Liver (tissue), 9 donors: ENCODE measurements around the gene ARPP21. TPM values are rescaled to one million over a fixed set of nuclear protein-coding genes. Genes with fewer than 3 reads are reported as not detected.

Experiments used
- DNase-seq: peaks from one replicate; pipeline ENCODE4 v3.0.0-alpha.2; 2017; ENCODE audit warnings: low spot score
- H3K27ac ChIP-seq, 2 donors: one replicate each; pipeline ENCODE4 v1.7.0; 2013; ENCODE audit warnings: inconsistent platforms in 2 of 2, low read length in 2 of 2, control low read depth in 1 of 2, low read depth in 1 of 2, mild to moderate bottlenecking in 1 of 2
- H3K27me3 ChIP-seq, 4 donors: one replicate each; pipeline versions ENCODE4 v1.6.1 to v1.7.0; 2013; ENCODE audit warnings: low read length in 3 of 4, inconsistent platforms in 1 of 4, mild to moderate bottlenecking in 1 of 4, moderate library complexity in 1 of 4; ENCODE audit not compliant: control insufficient read depth in 4 of 4, insufficient read depth in 4 of 4
- H3K36me3 ChIP-seq, 4 donors: one replicate each; pipeline versions ENCODE4 v1.6.1 to v1.7.0; 2013; ENCODE audit warnings: low read length in 3 of 4, mild to moderate bottlenecking in 3 of 4, low read depth in 1 of 4, moderate library complexity in 1 of 4; ENCODE audit not compliant: control insufficient read depth in 4 of 4, insufficient read depth in 3 of 4
- H3K4me1 ChIP-seq, 4 donors: one replicate each; pipeline versions ENCODE4 v1.6.1 to v1.7.0; 2013; ENCODE audit warnings: low read length in 3 of 4, mild to moderate bottlenecking in 3 of 4, moderate library complexity in 1 of 4; ENCODE audit not compliant: control insufficient read depth in 4 of 4, insufficient read depth in 4 of 4
- H3K4me3 ChIP-seq, 3 donors: one replicate each; pipeline versions ENCODE4 v1.6.1 to v1.7.0; 2013; ENCODE audit warnings: low read length in 3 of 3, control low read depth in 1 of 3, low read depth in 1 of 3, mild to moderate bottlenecking in 1 of 3
- H3K9ac ChIP-seq, 2 donors: one replicate each; pipeline ENCODE4 v1.7.0; 2013; ENCODE audit warnings: low read length in 2 of 2, mild to moderate bottlenecking in 2 of 2, moderate library complexity in 2 of 2, control low read depth in 1 of 2, low read depth in 1 of 2
- H3K9me3 ChIP-seq, 4 donors: one replicate each; pipeline versions ENCODE4 v1.6.1 to v1.7.0; 2013; ENCODE audit warnings: low read length in 3 of 4; ENCODE audit not compliant: control insufficient read depth in 4 of 4
- EGR1 ChIP-seq, 2 donors: IDR thresholded peaks; 2 replicates each; pipeline ENCODE4 v1.6.1; 2016 to 2018; ENCODE audit warnings: antibody characterized with exemption in 2 of 2, low read depth in 2 of 2
- FOXA1 ChIP-seq: IDR thresholded peaks from 2 replicates; pipeline ENCODE4 v1.6.1; 2016; ENCODE audit warnings: antibody characterized with exemption
- FOXA2 ChIP-seq: IDR thresholded peaks from 2 replicates; pipeline ENCODE4 v1.6.1; 2016; ENCODE audit warnings: antibody characterized with exemption
- HNF4A ChIP-seq, 2 donors: conservative IDR thresholded peaks; 2 replicates each; pipeline ENCODE4 v1.6.1; 2016; ENCODE audit warnings: antibody characterized with exemption in 2 of 2, mild to moderate bottlenecking in 2 of 2
- HNF4G ChIP-seq: IDR thresholded peaks from 2 replicates; pipeline ENCODE4 v1.6.1; 2016; ENCODE audit warnings: antibody characterized with exemption
- JUND ChIP-seq, 2 donors: IDR thresholded peaks; 2 replicates each; pipeline ENCODE4 v1.6.1; 2016; ENCODE audit warnings: antibody characterized with exemption in 2 of 2
- NR2F2 ChIP-seq: IDR thresholded peaks from 2 replicates; pipeline ENCODE4 v1.6.1; 2016; ENCODE audit warnings: antibody characterized with exemption
- RAD21 ChIP-seq, 2 donors: IDR thresholded peaks; 2 replicates each; pipeline ENCODE4 v1.6.1; 2016; ENCODE audit warnings: antibody characterized with exemption in 2 of 2, mild to moderate bottlenecking in 2 of 2
- RXRA ChIP-seq, 2 donors: IDR thresholded peaks; 2 replicates each; pipeline ENCODE4 v1.6.1; 2017 to 2018; ENCODE audit warnings: antibody characterized with exemption in 2 of 2, mild to moderate bottlenecking in 1 of 2
- SP1 ChIP-seq: IDR thresholded peaks from 2 replicates; pipeline ENCODE4 v1.6.1; 2018; ENCODE audit warnings: antibody characterized with exemption, mild to moderate bottlenecking
- TAF1 ChIP-seq: conservative IDR thresholded peaks from 2 replicates; pipeline ENCODE4 v1.6.1; 2016; ENCODE audit warnings: antibody characterized with exemption, mild to moderate bottlenecking
- YY1 ChIP-seq: IDR thresholded peaks from 2 replicates; pipeline ENCODE4 v1.6.1; 2016; ENCODE audit warnings: antibody characterized with exemption, mild to moderate bottlenecking
- WGBS: extraction: QIAGEN DNeasy Blood & Tissue Kit; methylation state at CpG from one replicate; pipeline ENCODE4 v1.1.7; 2013; 5-methylcytosine and 5-hydroxymethylcytosine counted together
- polyA plus RNA-seq, 2 donors: library from polyadenylated mRNA; stranded (reverse) in 1 of 2; unstranded in 1 of 2; fragments of 200-250 nt in 1 of 2; fragments of >200 nt in 1 of 2; fragmentation: Nextera tagmentation in 1 of 2; extraction: Ambion mirVana in 1 of 2; gene quantifications; one replicate each; pipeline versions ENCODE4 v1.2.1 to v1.2.3, GENCODE V29; 2013 to 2015
- total RNA-seq, 2 donors: library from RNA; depleted of rRNA; stranded (reverse); fragments of >200 nt; gene quantifications; one replicate each; pipeline ENCODE4 v1.2.3, GENCODE V29; 2014
- TF ChIP-seq, protein P1 (sequence below): IDR thresholded peaks from 2 replicates; pipeline ENCODE4 v1.6.1; 2016; ENCODE audit warnings: antibody characterized with exemption
- TF ChIP-seq, protein P2 (sequence below): IDR thresholded peaks from 2 replicates; pipeline ENCODE4 v1.6.1; 2016; ENCODE audit warnings: antibody characterized with exemption
- TF ChIP-seq, protein P3 (sequence below): IDR thresholded peaks from 2 replicates; pipeline ENCODE4 v1.6.1; 2016; ENCODE audit warnings: antibody characterized with exemption
- donor health status: healthy.
- donor health status: healthy.
- donor health status: healthy.
- donor health status: healthy.
- donor health status: healthy.

ARPP21 gene
- total and polyA plus RNA-seq, 4 donors, result 0.42 to 1.3 (median 0.66) TPM; not detected in 1

DNA sequence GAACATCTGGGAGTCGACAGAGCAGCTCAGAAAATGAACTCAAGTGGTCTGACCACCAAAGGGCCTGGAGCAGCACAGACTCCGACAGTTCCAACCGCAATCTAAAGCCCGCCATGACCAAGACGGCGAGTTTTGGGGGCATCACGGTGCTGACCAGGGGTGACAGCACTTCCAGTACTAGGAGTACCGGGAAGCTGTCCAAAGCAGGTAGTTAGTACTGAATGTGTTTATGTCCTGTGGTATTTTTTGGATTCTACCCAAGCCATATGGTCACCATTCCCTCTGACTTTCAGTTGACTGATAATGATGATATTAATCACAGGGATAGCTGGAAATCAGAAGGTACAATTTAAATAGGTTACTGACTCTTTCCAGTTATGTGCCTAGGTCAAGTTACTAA lies 82.3 kb downstream of the ARPP21 start:
- no peaks in the 10 kb centered on the region for H3K4me1 ChIP-seq
- H3K9ac ChIP-seq, result no peak overlapping the region
- no peaks in the 10 kb centered on the region for H3K36me3 ChIP-seq
- no peak overlapping the region for H3K4me3 ChIP-seq
- WGBS, result 88% methylated on average over 8 of the region's 8 CpGs
- H3K27ac ChIP-seq, result no peak overlapping the region
- no peaks in the 10 kb centered on the region for H3K27me3 ChIP-seq
- no peaks in the 10 kb centered on the region for H3K9me3 ChIP-seq
- TF ChIP-seq FOXA2 (no peak), HNF4G (no peak), RAD21 (IDR thresholded peaks at IDR 0.05) (no peak), NR2F2 (no peak), RXRA (IDR thresholded peaks at IDR 0.05) (no peak)
- TF ChIP-seq, protein P1, sequence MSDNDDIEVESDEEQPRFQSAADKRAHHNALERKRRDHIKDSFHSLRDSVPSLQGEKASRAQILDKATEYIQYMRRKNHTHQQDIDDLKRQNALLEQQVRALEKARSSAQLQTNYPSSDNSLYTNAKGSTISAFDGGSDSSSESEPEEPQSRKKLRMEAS, result no peak
- no peak for DNase-seq

DNA sequence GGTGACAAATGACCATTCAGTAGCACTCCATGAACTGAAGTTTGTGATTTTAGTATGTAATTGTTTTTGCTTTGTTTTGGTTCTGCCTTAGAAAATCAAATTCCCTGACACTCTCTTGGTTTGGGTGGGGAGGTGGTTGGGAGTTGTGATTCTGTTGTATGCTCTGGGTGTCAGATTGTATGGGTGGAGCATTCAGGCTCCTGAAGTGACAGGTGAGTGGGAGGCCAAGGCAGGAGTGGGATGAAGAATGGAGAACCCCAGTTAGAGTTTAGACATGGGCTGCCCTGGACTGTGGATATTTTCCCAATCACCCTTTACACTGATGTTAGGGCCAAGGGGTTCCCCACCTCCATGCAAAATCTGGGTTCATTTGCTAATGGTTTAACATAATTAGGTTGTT lies 83.6 kb downstream of the ARPP21 start:
- no peaks in the 10 kb centered on the region for H3K36me3 ChIP-seq
- H3K27me3 ChIP-seq, result no peaks in the 10 kb centered on the region
- H3K4me3 ChIP-seq, result no peak overlapping the region
- H3K9ac ChIP-seq, result no peak overlapping the region
- TF ChIP-seq SP1 (no peak), RXRA (IDR thresholded peaks at IDR 0.05) (no peak), EGR1 (IDR thresholded peaks at IDR 0.05; ENCODE audit: low read depth in 2 of 2) (no peak), YY1 (no peak), JUND (IDR thresholded peaks at IDR 0.05) (no peak), HNF4A (conservative IDR thresholded peaks at IDR 0.05) (no peak), FOXA2 (no peak), FOXA1 (no peak)
- TF ChIP-seq, protein P2, sequence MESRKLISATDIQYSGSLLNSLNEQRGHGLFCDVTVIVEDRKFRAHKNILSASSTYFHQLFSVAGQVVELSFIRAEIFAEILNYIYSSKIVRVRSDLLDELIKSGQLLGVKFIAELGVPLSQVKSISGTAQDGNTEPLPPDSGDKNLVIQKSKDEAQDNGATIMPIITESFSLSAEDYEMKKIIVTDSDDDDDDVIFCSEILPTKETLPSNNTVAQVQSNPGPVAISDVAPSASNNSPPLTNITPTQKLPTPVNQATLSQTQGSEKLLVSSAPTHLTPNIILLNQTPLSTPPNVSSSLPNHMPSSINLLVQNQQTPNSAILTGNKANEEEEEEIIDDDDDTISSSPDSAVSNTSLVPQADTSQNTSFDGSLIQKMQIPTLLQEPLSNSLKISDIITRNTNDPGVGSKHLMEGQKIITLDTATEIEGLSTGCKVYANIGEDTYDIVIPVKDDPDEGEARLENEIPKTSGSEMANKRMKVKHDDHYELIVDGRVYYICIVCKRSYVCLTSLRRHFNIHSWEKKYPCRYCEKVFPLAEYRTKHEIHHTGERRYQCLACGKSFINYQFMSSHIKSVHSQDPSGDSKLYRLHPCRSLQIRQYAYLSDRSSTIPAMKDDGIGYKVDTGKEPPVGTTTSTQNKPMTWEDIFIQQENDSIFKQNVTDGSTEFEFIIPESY, result no peak
- TF ChIP-seq, protein P3, sequence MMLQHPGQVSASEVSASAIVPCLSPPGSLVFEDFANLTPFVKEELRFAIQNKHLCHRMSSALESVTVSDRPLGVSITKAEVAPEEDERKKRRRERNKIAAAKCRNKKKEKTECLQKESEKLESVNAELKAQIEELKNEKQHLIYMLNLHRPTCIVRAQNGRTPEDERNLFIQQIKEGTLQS, result no peak
- no peak for DNase-seq
- H3K4me1 ChIP-seq, result no peaks in the 10 kb centered on the region
- no peaks in the 10 kb centered on the region for H3K9me3 ChIP-seq
- no peak overlapping the region for H3K27ac ChIP-seq

DNA sequence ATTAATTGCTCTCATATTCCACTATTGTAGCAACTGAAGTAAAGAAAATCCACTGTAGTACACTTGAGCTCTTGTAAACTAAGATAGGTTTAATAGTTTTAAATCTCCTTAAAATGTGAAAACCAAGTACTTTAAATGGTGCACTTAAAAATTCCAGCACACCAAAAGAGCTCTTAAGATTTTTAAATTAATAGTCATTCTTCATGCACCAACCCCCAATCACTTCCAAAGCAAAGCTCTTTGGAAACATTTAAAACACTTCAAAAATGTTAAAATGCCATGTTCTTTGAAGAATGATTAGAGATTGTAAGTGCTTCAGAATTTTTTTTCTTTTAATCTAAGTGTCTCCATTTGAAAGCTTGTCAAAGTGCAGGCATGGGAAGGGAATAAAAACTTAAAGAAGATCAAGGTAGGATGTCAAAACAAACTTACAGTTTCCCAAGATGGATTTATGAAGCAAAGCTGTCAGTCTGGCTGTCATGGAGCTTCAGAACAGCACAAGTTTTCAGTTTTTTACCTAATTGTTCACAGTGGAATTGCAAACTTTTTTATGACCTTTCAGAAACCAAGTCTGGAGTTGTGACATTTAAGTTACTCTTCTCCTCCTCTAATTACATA lies 84.3 kb downstream of the ARPP21 start:
- Histone ChIP-seq H3K9me3 (no peaks in the 10 kb centered on the region), H3K27ac (no peak overlapping the region), H3K27me3 (no peaks in the 10 kb centered on the region), H3K4me3 (no peak overlapping the region), H3K4me1 (no peaks in the 10 kb centered on the region), H3K9ac (no peak overlapping the region), H3K36me3 (no peaks in the 10 kb centered on the region)
- DNase-seq, result no peak
- TF ChIP-seq RAD21 (IDR thresholded peaks at IDR 0.05), result no peak
- TF ChIP-seq FOXA2, result no peak
- no peak for TF ChIP-seq NR2F2
- no peak for TF ChIP-seq TAF1
- no peak for TF ChIP-seq JUND (IDR thresholded peaks at IDR 0.05)
- TF ChIP-seq HNF4G, result no peak
- TF ChIP-seq, protein P3, result no peak
